BE2C (cell line): ENCODE measurements around the gene TEDDM1.

Source experiments
- DNase-seq: peaks from one replicate; pipeline ENCODE4 v3.0.0-alpha.2; 2020
- H3K27me3 ChIP-seq: fragments of 250-450 bp; sonication (Bioruptor Pico); 2 replicates; pipeline ENCODE4 v1.5.1; 2020; ENCODE audit warnings: mild to moderate bottlenecking
- H3K36me3 ChIP-seq: fragments of 250-450 bp; sonication (Bioruptor Pico); 2 replicates; pipeline ENCODE4 v1.5.1; 2020; ENCODE audit warnings: mild to moderate bottlenecking
- H3K4me1 ChIP-seq: fragments of 250-450 bp; sonication (Bioruptor Pico); 2 replicates; pipeline ENCODE4 v1.5.1; 2020
- H3K4me3 ChIP-seq: 2 replicates; pipeline ENCODE4 v1.5.1; 2011; ENCODE audit warnings: low read depth, low read length
- H3K9me3 ChIP-seq: fragments of 250-450 bp; sonication (Bioruptor Pico); 2 replicates; pipeline ENCODE4 v1.5.1; 2020
- CTCF ChIP-seq: IDR thresholded peaks from 2 replicates; pipeline ENCODE4 v1.5.1; 2012; ENCODE audit warnings: mild to moderate bottlenecking, low read depth, low read length

TEDDM1 gene

GRCh38 chr1:182442333-182442732 lies 41.9 kb upstream of the TEDDM1 start:
- no peaks in the 10 kb centered on the region for H3K9me3 ChIP-seq
- DNase-seq, result no peak
- no peaks in the 10 kb centered on the region for H3K36me3 ChIP-seq
- no peaks in the 10 kb centered on the region for H3K27me3 ChIP-seq
- TF ChIP-seq CTCF, result no peak
- H3K4me3 ChIP-seq, result no peak overlapping the region
- no peaks in the 10 kb centered on the region for H3K4me1 ChIP-seq

- DNase-seq, result no peak
- H3K9me3 ChIP-seq, result no peaks in the 10 kb centered on the region
- no peak for TF ChIP-seq CTCF
Observed at GRCh38 chr1:182441719-182442118, 41.3 kb upstream of the TEDDM1 start.

GRCh38 chr1:182438326-182438725 lies 37.9 kb upstream of the TEDDM1 start:
- Histone ChIP-seq H3K36me3 (no peaks in the 10 kb centered on the region), H3K27me3 (no peaks in the 10 kb centered on the region), H3K9me3 (no peaks in the 10 kb centered on the region), H3K4me1 (no peaks in the 10 kb centered on the region), H3K4me3 (no peak overlapping the region)
- TF ChIP-seq CTCF, result no peak
- no peak for DNase-seq

More at GRCh38 chr1:182441719-182442118, 41.3 kb upstream of the TEDDM1 start:
- Histone ChIP-seq H3K27me3 (no peaks in the 10 kb centered on the region), H3K4me1 (no peaks in the 10 kb centered on the region), H3K36me3 (no peaks in the 10 kb centered on the region), H3K4me3 (no peak overlapping the region)

- Histone ChIP-seq H3K27me3 (peaks cover 4% of the 10 kb centered on the region; the same call in 1 of the 2 replicates), H3K4me1 (no peaks in the 10 kb centered on the region), H3K9me3 (no peaks in the 10 kb centered on the region), H3K36me3 (no peaks in the 10 kb centered on the region), H3K4me3 (no peak overlapping the region)
- no peak for TF ChIP-seq CTCF
- DNase-seq, result no peak
Observed at GRCh38 chr1:182433580-182433979, 33.1 kb upstream of the TEDDM1 start.

- H3K4me3 ChIP-seq, result no peak overlapping the region
- H3K4me1 ChIP-seq, result no peaks in the 10 kb centered on the region
- H3K9me3 ChIP-seq, result no peaks in the 10 kb centered on the region
- no peaks in the 10 kb centered on the region for H3K36me3 ChIP-seq
- H3K27me3 ChIP-seq, result peaks cover 7% of the 10 kb centered on the region
- no peak for DNase-seq
- no peak for TF ChIP-seq CTCF
Observed at GRCh38 chr1:182431278-182431677, 30.8 kb upstream of the TEDDM1 start.

- no peak for TF ChIP-seq CTCF
- DNase-seq, result no peak
- H3K4me3 ChIP-seq, result no peak overlapping the region
- H3K9me3 ChIP-seq, result no peaks in the 10 kb centered on the region
- H3K36me3 ChIP-seq, result no peaks in the 10 kb centered on the region
- no peaks in the 10 kb centered on the region for H3K4me1 ChIP-seq
- H3K27me3 ChIP-seq, result peaks cover 7% of the 10 kb centered on the region
Observed at GRCh38 chr1:182430263-182431068, 30.0 kb upstream of the TEDDM1 start.
